ENCODE measurements around the gene ATP2B2. TPM values are rescaled to one million over a fixed set of nuclear protein-coding genes. Genes with fewer than 3 reads are reported as not detected.

Gene ATP2B2
- polyA plus RNA-seq, 12 donors: 0.85 to 11.8 (median 3.6) TPM; not detected in 2

GRCh38 chr3:10280571-10280970 lies 224.8 kb downstream of the ATP2B2 start:
- DNase-seq: no peak

- no peak for DNase-seq
Observed at GRCh38 chr3:10280177-10280529, 225.2 kb downstream of the ATP2B2 start.

DNA sequence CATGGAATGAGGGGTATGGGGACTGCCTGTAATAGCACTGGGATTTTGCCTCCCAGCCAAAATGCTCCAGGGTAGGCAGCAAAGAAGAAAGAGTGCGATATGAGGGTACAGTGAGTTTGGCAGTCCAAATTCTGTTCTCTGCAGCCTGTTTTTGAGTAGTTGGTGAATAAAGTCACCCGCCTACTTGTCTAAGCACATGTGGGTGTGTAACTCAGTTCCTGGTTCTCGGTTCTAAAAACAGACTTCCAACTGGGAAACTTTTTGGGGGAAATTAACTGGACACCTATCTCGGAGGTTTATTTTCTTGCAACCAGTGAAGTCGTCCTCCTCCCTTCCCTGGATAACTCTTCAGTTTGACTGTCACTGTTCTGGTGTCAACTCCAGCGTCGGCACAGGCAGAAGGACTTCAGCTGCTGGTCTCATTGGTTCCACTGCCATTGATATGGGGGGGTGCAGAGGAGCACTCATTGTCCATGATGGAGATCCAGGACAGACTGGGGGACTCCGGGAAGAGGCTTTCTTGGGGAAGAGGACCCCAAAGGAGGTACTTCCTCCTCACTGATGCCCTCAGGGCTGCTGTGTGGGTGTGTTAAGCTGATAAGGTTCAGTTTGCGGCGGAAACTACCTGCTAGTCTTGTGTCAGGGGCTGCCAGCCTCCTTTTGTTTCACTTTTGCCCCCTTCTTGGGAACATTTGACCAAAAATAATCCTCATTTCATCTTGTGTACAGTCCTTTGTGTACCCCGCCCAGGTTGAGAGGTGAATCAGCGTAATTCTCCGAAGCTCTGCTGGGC lies 225.8 kb downstream of the ATP2B2 start:
- DNase-seq: no peak

- DNase-seq: no peak
Observed at GRCh38 chr3:10278501-10278900, 226.9 kb downstream of the ATP2B2 start.

- no peak for DNase-seq
Observed at GRCh38 chr3:10277115-10277625, 228.2 kb downstream of the ATP2B2 start.

GRCh38 chr3:10274601-10275000 lies 230.8 kb downstream of the ATP2B2 start:
- DNase-seq: no peak

Other genes with a start within 250 kb of the ATP2B2 start
- 1 to 10 TPM in 5 of 12 donors, under 1 TPM in 5, not detected in 2; 0.27 to 1.8 (median 1.0) TPM for gene GHRL, start 212.6 kb downstream of the ATP2B2 start, polyA plus RNA-seq (ENCODE audit: insufficient read length in 12 of 12)
- 100 to 1,000 TPM in 6 of 12 donors, 10 to 100 TPM in 5, not detected in 1; 92.1 to 130 (median 107) TPM for gene SEC13, start 184.5 kb downstream of the ATP2B2 start, polyA plus RNA-seq (ENCODE audit: insufficient read length in 12 of 12)